ENCODE measurements around the gene FCGBP.

- TF ChIP-seq, protein P1, sequence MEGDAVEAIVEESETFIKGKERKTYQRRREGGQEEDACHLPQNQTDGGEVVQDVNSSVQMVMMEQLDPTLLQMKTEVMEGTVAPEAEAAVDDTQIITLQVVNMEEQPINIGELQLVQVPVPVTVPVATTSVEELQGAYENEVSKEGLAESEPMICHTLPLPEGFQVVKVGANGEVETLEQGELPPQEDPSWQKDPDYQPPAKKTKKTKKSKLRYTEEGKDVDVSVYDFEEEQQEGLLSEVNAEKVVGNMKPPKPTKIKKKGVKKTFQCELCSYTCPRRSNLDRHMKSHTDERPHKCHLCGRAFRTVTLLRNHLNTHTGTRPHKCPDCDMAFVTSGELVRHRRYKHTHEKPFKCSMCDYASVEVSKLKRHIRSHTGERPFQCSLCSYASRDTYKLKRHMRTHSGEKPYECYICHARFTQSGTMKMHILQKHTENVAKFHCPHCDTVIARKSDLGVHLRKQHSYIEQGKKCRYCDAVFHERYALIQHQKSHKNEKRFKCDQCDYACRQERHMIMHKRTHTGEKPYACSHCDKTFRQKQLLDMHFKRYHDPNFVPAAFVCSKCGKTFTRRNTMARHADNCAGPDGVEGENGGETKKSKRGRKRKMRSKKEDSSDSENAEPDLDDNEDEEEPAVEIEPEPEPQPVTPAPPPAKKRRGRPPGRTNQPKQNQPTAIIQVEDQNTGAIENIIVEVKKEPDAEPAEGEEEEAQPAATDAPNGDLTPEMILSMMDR (conservative IDR thresholded peaks at IDR 0.05 in 1 of 2, IDR thresholded peaks at IDR 0.05 in 1 of 2; ENCODE audit: extremely low read depth in 1 of 2, insufficient read depth in 1 of 2, low read depth in 1 of 2, low read length in 2 of 2) = no peak
- TF ChIP-seq EZH2 (IDR thresholded peaks at IDR 0.05; ENCODE audit: borderline replicate concordance, low read length) = no peak
Observed at GRCh38 chr19:39940221-39940833, 5.9 kb upstream of the FCGBP start.
